Measurements from ENCODE around the gene EIF3L.

The EIF3L gene

GRCh38 chr22:37891926-37892325 is 42.7 kb downstream of the EIF3L start:
- H3K23ac ChIP-seq (ENCODE audit: low read length): no peak overlapping the region
- H3K9ac ChIP-seq (ENCODE audit: low read length): no peak overlapping the region
- 100% methylated on average over 1 of the region's 3 CpGs for WGBS (ENCODE audit: extremely low coverage, insufficient coverage, insufficient read length)
- H3K4me3 ChIP-seq (ENCODE audit: low read depth, low read length): no peak overlapping the region
- H2BK12ac ChIP-seq (ENCODE audit: low read length): no peak overlapping the region
- H2AK5ac ChIP-seq (ENCODE audit: low read length): no peak overlapping the region
- no peak overlapping the region for H4K12ac ChIP-seq (ENCODE audit: low read depth, low read length)
- H3K79me2 ChIP-seq (ENCODE audit: control insufficient read depth, insufficient read depth, low read length, poor library complexity): peaks cover 17% of the 10 kb centered on the region
- no peak overlapping the region for H2AFZ ChIP-seq (ENCODE audit: insufficient read depth, low read length, poor library complexity)
- peak overlapping the region; percentile 32 for H4K8ac ChIP-seq (ENCODE audit: low read depth, low read length)
- H3K27me3 ChIP-seq (ENCODE audit: insufficient read depth, low read length): no peaks in the 10 kb centered on the region
- no peak overlapping the region for H3K4ac ChIP-seq (ENCODE audit: low read depth, low read length)
- H2BK5ac ChIP-seq (ENCODE audit: low read depth, low read length, poor library complexity): no peak overlapping the region
- no peaks in the 10 kb centered on the region for H3K9me3 ChIP-seq (ENCODE audit: insufficient read depth, low read depth, low read length)
- H3K79me1 ChIP-seq (ENCODE audit: low read length): peaks cover 53% of the 10 kb centered on the region
- H3K36me3 ChIP-seq (ENCODE audit: control insufficient read depth in 1 of 2, insufficient read depth in 2 of 2, low read length in 2 of 2): peaks cover 14 to 31% of the 10 kb centered on the region in 2 experiments
- H3K18ac ChIP-seq (ENCODE audit: low read length): peak overlapping the region; percentile 40
- H4K91ac ChIP-seq (ENCODE audit: low read depth, low read length): peak overlapping the region; percentile 40
- H3K27ac ChIP-seq (ENCODE audit: low read depth, low read length): peak overlapping the region; percentile 2
- no peak overlapping the region for H3K14ac ChIP-seq (ENCODE audit: low read length)
- no peak for DNase-seq
- no peak overlapping the region for H2BK120ac ChIP-seq (ENCODE audit: insufficient read depth, low read length, poor library complexity)
- H3K4me1 ChIP-seq (ENCODE audit: control insufficient read depth in 1 of 2, insufficient read depth in 2 of 2, low read length in 2 of 2): peaks cover 41 to 45% of the 10 kb centered on the region in 2 experiments
- H3K4me2 ChIP-seq (ENCODE audit: low read length): no peak overlapping the region

GRCh38 chr22:37892566-37893335 is 43.5 kb downstream of the EIF3L start:
- H2BK5ac ChIP-seq (ENCODE audit: low read depth, low read length, poor library complexity): peak overlapping the region; percentile 41
- H3K9ac ChIP-seq (ENCODE audit: low read length): no peak overlapping the region
- H3K23ac ChIP-seq (ENCODE audit: low read length): no peak overlapping the region
- peak overlapping the region; percentile 75 for H2AK5ac ChIP-seq (ENCODE audit: low read length)
- peak overlapping the region; percentile 58 for H2AFZ ChIP-seq (ENCODE audit: insufficient read depth, low read length, poor library complexity)
- no peak for DNase-seq
- no peaks in the 10 kb centered on the region for H3K9me3 ChIP-seq (ENCODE audit: insufficient read depth, low read depth, low read length)
- H3K79me2 ChIP-seq (ENCODE audit: control insufficient read depth, insufficient read depth, low read length, poor library complexity): peaks cover 18% of the 10 kb centered on the region
- peak overlapping the region; percentile 74 for H2BK12ac ChIP-seq (ENCODE audit: low read length)
- H3K18ac ChIP-seq (ENCODE audit: low read length): peak overlapping the region; percentile 81
- H3K4me3 ChIP-seq (ENCODE audit: low read depth, low read length): no peak overlapping the region
- WGBS (ENCODE audit: extremely low coverage, insufficient coverage, insufficient read length): no CpG with 5 or more reads among the region's 7 CpGs
- peak overlapping the region; percentile 97 for H4K91ac ChIP-seq (ENCODE audit: low read depth, low read length)
- H3K27me3 ChIP-seq (ENCODE audit: insufficient read depth, low read length): no peaks in the 10 kb centered on the region
- H3K14ac ChIP-seq (ENCODE audit: low read length): peak overlapping the region; percentile 65
- peak overlapping the region; percentile 61 for H3K4ac ChIP-seq (ENCODE audit: low read depth, low read length)
- peak overlapping the region; percentile 50 for H4K8ac ChIP-seq (ENCODE audit: low read depth, low read length)
- peak overlapping the region; percentile 99 for H2BK120ac ChIP-seq (ENCODE audit: insufficient read depth, low read length, poor library complexity)
- no peak overlapping the region for H4K12ac ChIP-seq (ENCODE audit: low read depth, low read length)
- H3K27ac ChIP-seq (ENCODE audit: low read depth, low read length): peak overlapping the region; percentile 96
- H3K4me1 ChIP-seq (ENCODE audit: control insufficient read depth in 1 of 2, insufficient read depth in 2 of 2, low read length in 2 of 2): peaks cover 46 to 49% of the 10 kb centered on the region in 2 experiments
- peaks cover 54% of the 10 kb centered on the region for H3K79me1 ChIP-seq (ENCODE audit: low read length)
- peaks cover 13 to 30% of the 10 kb centered on the region in 2 experiments for H3K36me3 ChIP-seq (ENCODE audit: control insufficient read depth in 1 of 2, insufficient read depth in 2 of 2, low read length in 2 of 2)
- H3K4me2 ChIP-seq (ENCODE audit: low read length): no peak overlapping the region

GRCh38 chr22:37893583-37893983 is 44.4 kb downstream of the EIF3L start:
- Histone ChIP-seq H2AK5ac (ENCODE audit: low read length) (peak overlapping the region; percentile 91), H4K91ac (ENCODE audit: low read depth, low read length) (peak overlapping the region; percentile 97), H3K4ac (ENCODE audit: low read depth, low read length) (peak overlapping the region; percentile 80), H4K12ac (ENCODE audit: low read depth, low read length) (peak overlapping the region; percentile 6), H3K27ac (ENCODE audit: low read depth, low read length) (peak overlapping the region; percentile 96), H2BK5ac (ENCODE audit: low read depth, low read length, poor library complexity) (peak overlapping the region; percentile 89), H3K4me3 (ENCODE audit: low read depth, low read length) (no peak overlapping the region), H3K18ac (ENCODE audit: low read length) (peak overlapping the region; percentile 83), H3K9ac (ENCODE audit: low read length) (no peak overlapping the region), H3K4me2 (ENCODE audit: low read length) (no peak overlapping the region), H3K23ac (ENCODE audit: low read length) (no peak overlapping the region), H2BK12ac (ENCODE audit: low read length) (peak overlapping the region; percentile 97), H4K8ac (ENCODE audit: low read depth, low read length) (peak overlapping the region; percentile 72), H3K79me1 (ENCODE audit: low read length) (peaks cover 58% of the 10 kb centered on the region), H3K36me3 (ENCODE audit: control insufficient read depth in 1 of 2, insufficient read depth in 2 of 2, low read length in 2 of 2) (peaks cover 12 to 27% of the 10 kb centered on the region in 2 experiments), H3K9me3 (ENCODE audit: insufficient read depth, low read depth, low read length) (no peaks in the 10 kb centered on the region), H2AFZ (ENCODE audit: insufficient read depth, low read length, poor library complexity) (no peak overlapping the region), H3K27me3 (ENCODE audit: insufficient read depth, low read length) (no peaks in the 10 kb centered on the region), H3K14ac (ENCODE audit: low read length) (peak overlapping the region; percentile 96), H3K79me2 (ENCODE audit: control insufficient read depth, insufficient read depth, low read length, poor library complexity) (peaks cover 20% of the 10 kb centered on the region), H3K4me1 (ENCODE audit: control insufficient read depth in 1 of 2, insufficient read depth in 2 of 2, low read length in 2 of 2) (peaks cover 52 to 54% of the 10 kb centered on the region in 2 experiments), H2BK120ac (ENCODE audit: insufficient read depth, low read length, poor library complexity) (peak overlapping the region; percentile 99)
- no CpG with 5 or more reads among the region's 5 CpGs for WGBS (ENCODE audit: extremely low coverage, insufficient coverage, insufficient read length)
- no peak for DNase-seq

GRCh38 chr22:37894939-37895670 is 45.9 kb downstream of the EIF3L start:
- peak overlapping the region; percentile 38 for H3K4me2 ChIP-seq (ENCODE audit: low read length)
- H3K27ac ChIP-seq (ENCODE audit: low read depth, low read length): peak overlapping the region; percentile 100
- H3K4me1 ChIP-seq (ENCODE audit: control insufficient read depth in 1 of 2, insufficient read depth in 2 of 2, low read length in 2 of 2): peaks cover 54 to 57% of the 10 kb centered on the region in 2 experiments
- H3K9me3 ChIP-seq (ENCODE audit: insufficient read depth, low read depth, low read length): no peaks in the 10 kb centered on the region
- peak overlapping the region; percentile 100 for H2AK5ac ChIP-seq (ENCODE audit: low read length)
- no peak overlapping the region for H3K9ac ChIP-seq (ENCODE audit: low read length)
- no CpG with 5 or more reads among the region's 8 CpGs for WGBS (ENCODE audit: extremely low coverage, insufficient coverage, insufficient read length)
- peak overlapping the region; percentile 84 for H4K8ac ChIP-seq (ENCODE audit: low read depth, low read length)
- H3K4me3 ChIP-seq (ENCODE audit: low read depth, low read length): no peak overlapping the region
- no peak overlapping the region for H3K23ac ChIP-seq (ENCODE audit: low read length)
- peak overlapping the region; percentile 97 for H4K91ac ChIP-seq (ENCODE audit: low read depth, low read length)
- H4K12ac ChIP-seq (ENCODE audit: low read depth, low read length): peak overlapping the region; percentile 74
- H3K36me3 ChIP-seq (ENCODE audit: control insufficient read depth in 1 of 2, insufficient read depth in 2 of 2, low read length in 2 of 2): peaks cover 2 to 15% of the 10 kb centered on the region in 2 experiments
- peaks cover 59% of the 10 kb centered on the region for H3K79me1 ChIP-seq (ENCODE audit: low read length)
- peak overlapping the region; percentile 99 for H2BK120ac ChIP-seq (ENCODE audit: insufficient read depth, low read length, poor library complexity)
- H3K4ac ChIP-seq (ENCODE audit: low read depth, low read length): peak overlapping the region; percentile 97
- peak overlapping the region; percentile 51 for H2AFZ ChIP-seq (ENCODE audit: insufficient read depth, low read length, poor library complexity)
- DNase-seq: peak; percentile 97 to 99
- H3K79me2 ChIP-seq (ENCODE audit: control insufficient read depth, insufficient read depth, low read length, poor library complexity): peaks cover 23% of the 10 kb centered on the region
- H3K27me3 ChIP-seq (ENCODE audit: insufficient read depth, low read length): no peaks in the 10 kb centered on the region
- H3K18ac ChIP-seq (ENCODE audit: low read length): peak overlapping the region; percentile 92
- peak overlapping the region; percentile 99 for H2BK12ac ChIP-seq (ENCODE audit: low read length)
- peak overlapping the region; percentile 99 for H2BK5ac ChIP-seq (ENCODE audit: low read depth, low read length, poor library complexity)
- H3K14ac ChIP-seq (ENCODE audit: low read length): peak overlapping the region; percentile 96

Data from trophoblast cell (in vitro differentiated cells and primary cell).